ENCODE results near the gene UBE2O.

- no peak for TF ChIP-seq REST (IDR thresholded peaks at IDR 0.05; ENCODE audit: unreplicated experiment)
- no peak for TF ChIP-seq POLR2AphosphoS5 (IDR thresholded peaks at IDR 0.05; ENCODE audit: low read depth)
- TF ChIP-seq EZH2phosphoT487 (IDR thresholded peaks at IDR 0.05; ENCODE audit: unreplicated experiment): no peak
- no peak for TF ChIP-seq CTCF (conservative IDR thresholded peaks at IDR 0.05; ENCODE audit: low read depth in 2 of 2)
- no peak for TF ChIP-seq ZNF114 (CRISPR knock-in tag; IDR thresholded peaks at IDR 0.05)
- TF ChIP-seq EZH2 (IDR thresholded peaks at IDR 0.05; ENCODE audit: low read depth, unreplicated experiment): no peak
- TF ChIP-seq ETS1 (IDR thresholded peaks at IDR 0.05): no peak
- TF ChIP-seq JUNB (IDR thresholded peaks at IDR 0.05; ENCODE audit: unreplicated experiment): no peak
- TF ChIP-seq ZNF331 (CRISPR knock-in tag; IDR thresholded peaks at IDR 0.05; ENCODE audit: low read depth): no peak
- TF ChIP-seq, protein P1, sequence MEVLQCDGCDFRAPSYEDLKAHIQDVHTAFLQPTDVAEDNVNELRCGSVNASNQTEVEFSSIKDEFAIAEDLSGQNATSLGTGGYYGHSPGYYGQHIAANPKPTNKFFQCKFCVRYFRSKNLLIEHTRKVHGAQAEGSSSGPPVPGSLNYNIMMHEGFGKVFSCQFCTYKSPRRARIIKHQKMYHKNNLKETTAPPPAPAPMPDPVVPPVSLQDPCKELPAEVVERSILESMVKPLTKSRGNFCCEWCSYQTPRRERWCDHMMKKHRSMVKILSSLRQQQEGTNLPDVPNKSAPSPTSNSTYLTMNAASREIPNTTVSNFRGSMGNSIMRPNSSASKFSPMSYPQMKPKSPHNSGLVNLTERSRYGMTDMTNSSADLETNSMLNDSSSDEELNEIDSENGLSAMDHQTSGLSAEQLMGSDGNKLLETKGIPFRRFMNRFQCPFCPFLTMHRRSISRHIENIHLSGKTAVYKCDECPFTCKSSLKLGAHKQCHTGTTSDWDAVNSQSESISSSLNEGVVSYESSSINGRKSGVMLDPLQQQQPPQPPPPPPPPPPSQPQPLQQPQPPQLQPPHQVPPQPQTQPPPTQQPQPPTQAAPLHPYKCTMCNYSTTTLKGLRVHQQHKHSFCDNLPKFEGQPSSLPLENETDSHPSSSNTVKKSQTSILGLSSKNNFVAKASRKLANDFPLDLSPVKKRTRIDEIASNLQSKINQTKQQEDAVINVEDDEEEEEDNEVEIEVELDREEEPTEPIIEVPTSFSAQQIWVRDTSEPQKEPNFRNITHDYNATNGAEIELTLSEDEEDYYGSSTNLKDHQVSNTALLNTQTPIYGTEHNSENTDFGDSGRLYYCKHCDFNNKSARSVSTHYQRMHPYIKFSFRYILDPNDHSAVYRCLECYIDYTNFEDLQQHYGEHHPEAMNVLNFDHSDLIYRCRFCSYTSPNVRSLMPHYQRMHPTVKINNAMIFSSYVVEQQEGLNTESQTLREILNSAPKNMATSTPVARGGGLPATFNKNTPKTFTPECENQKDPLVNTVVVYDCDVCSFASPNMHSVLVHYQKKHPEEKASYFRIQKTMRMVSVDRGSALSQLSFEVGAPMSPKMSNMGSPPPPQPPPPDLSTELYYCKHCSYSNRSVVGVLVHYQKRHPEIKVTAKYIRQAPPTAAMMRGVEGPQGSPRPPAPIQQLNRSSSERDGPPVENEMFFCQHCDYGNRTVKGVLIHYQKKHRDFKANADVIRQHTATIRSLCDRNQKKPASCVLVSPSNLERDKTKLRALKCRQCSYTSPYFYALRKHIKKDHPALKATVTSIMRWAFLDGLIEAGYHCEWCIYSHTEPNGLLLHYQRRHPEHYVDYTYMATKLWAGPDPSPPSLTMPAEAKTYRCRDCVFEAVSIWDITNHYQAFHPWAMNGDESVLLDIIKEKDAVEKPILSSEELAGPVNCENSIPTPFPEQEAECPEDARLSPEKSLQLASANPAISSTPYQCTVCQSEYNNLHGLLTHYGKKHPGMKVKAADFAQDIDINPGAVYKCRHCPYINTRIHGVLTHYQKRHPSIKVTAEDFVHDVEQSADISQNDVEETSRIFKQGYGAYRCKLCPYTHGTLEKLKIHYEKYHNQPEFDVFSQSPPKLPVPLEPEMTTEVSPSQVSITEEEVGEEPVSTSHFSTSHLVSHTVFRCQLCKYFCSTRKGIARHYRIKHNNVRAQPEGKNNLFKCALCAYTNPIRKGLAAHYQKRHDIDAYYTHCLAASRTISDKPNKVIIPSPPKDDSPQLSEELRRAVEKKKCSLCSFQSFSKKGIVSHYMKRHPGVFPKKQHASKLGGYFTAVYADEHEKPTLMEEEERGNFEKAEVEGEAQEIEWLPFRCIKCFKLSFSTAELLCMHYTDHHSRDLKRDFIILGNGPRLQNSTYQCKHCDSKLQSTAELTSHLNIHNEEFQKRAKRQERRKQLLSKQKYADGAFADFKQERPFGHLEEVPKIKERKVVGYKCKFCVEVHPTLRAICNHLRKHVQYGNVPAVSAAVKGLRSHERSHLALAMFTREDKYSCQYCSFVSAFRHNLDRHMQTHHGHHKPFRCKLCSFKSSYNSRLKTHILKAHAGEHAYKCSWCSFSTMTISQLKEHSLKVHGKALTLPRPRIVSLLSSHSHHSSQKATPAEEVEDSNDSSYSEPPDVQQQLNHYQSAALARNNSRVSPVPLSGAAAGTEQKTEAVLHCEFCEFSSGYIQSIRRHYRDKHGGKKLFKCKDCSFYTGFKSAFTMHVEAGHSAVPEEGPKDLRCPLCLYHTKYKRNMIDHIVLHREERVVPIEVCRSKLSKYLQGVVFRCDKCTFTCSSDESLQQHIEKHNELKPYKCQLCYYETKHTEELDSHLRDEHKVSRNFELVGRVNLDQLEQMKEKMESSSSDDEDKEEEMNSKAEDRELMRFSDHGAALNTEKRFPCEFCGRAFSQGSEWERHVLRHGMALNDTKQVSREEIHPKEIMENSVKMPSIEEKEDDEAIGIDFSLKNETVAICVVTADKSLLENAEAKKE (CRISPR knock-in tag; IDR thresholded peaks at IDR 0.05): no peak
- TF ChIP-seq STAT1 (IDR thresholded peaks at IDR 0.05; ENCODE audit: unreplicated experiment): no peak
Observed at GRCh38 chr17:76485569-76485968, 32.6 kb upstream of the UBE2O start.

Data from GM23338 (cell line).